Mucosa of stomach (tissue), 1 donor: ENCODE results near the gene ALG8.

Experiments used
- H3K27me3 ChIP-seq: one replicate; pipeline ENCODE4 v1.7.0; 2013; ENCODE audit warnings: mild to moderate bottlenecking, low read length; ENCODE audit not compliant: control insufficient read depth, insufficient read depth
- H3K36me3 ChIP-seq: one replicate; pipeline ENCODE4 v1.7.0; 2013; ENCODE audit warnings: low read length; ENCODE audit not compliant: control insufficient read depth, insufficient read depth
- H3K4me1 ChIP-seq: one replicate; pipeline ENCODE4 v1.7.0; 2013; ENCODE audit warnings: mild to moderate bottlenecking, low read length; ENCODE audit not compliant: control insufficient read depth, insufficient read depth
- H3K4me3 ChIP-seq: one replicate; pipeline ENCODE4 v1.7.0; 2013; ENCODE audit warnings: low read length
- H3K9ac ChIP-seq: one replicate; pipeline ENCODE4 v1.7.0; 2013; ENCODE audit warnings: mild to moderate bottlenecking, low read length, moderate library complexity
- H3K9me3 ChIP-seq: one replicate; pipeline ENCODE4 v1.7.0; 2013; ENCODE audit warnings: mild to moderate bottlenecking, low read length, moderate library complexity; ENCODE audit not compliant: control insufficient read depth
- donor health status: Pancreatic carcinoma.

ALG8 gene

GRCh38 chr11:78151804-78152203, 12.4 kb upstream of the ALG8 start:
- Histone ChIP-seq H3K9ac (no peak overlapping the region), H3K27me3 (no peaks in the 10 kb centered on the region), H3K9me3 (no peaks in the 10 kb centered on the region), H3K4me3 (no peak overlapping the region), H3K36me3 (no peaks in the 10 kb centered on the region), H3K4me1 (peaks cover 8% of the 10 kb centered on the region)

- Histone ChIP-seq H3K36me3 (no peaks in the 10 kb centered on the region), H3K4me3 (no peak overlapping the region), H3K4me1 (no peaks in the 10 kb centered on the region), H3K9ac (no peak overlapping the region), H3K27me3 (no peaks in the 10 kb centered on the region), H3K9me3 (no peaks in the 10 kb centered on the region)
These were observed 11.3 kb upstream of the ALG8 start for GRCh38 chr11:78150754-78151153.

GRCh38 chr11:78150346-78150745, 10.9 kb upstream of the ALG8 start:
- no peaks in the 10 kb centered on the region for H3K4me1 ChIP-seq
- no peak overlapping the region for H3K4me3 ChIP-seq
- no peak overlapping the region for H3K9ac ChIP-seq
- H3K9me3 ChIP-seq, result no peaks in the 10 kb centered on the region
- no peaks in the 10 kb centered on the region for H3K27me3 ChIP-seq
- no peaks in the 10 kb centered on the region for H3K36me3 ChIP-seq

- no peaks in the 10 kb centered on the region for H3K4me1 ChIP-seq
- no peaks in the 10 kb centered on the region for H3K27me3 ChIP-seq
- H3K9me3 ChIP-seq, result no peaks in the 10 kb centered on the region
- no peaks in the 10 kb centered on the region for H3K36me3 ChIP-seq
- H3K4me3 ChIP-seq, result no peak overlapping the region
- H3K9ac ChIP-seq, result no peak overlapping the region
These were observed 10.2 kb upstream of the ALG8 start for GRCh38 chr11:78149646-78150045.

- Histone ChIP-seq H3K4me3 (no peak overlapping the region), H3K36me3 (no peaks in the 10 kb centered on the region), H3K9me3 (no peaks in the 10 kb centered on the region), H3K27me3 (no peaks in the 10 kb centered on the region), H3K9ac (no peak overlapping the region), H3K4me1 (no peaks in the 10 kb centered on the region)
These were observed 8.4 kb upstream of the ALG8 start for GRCh38 chr11:78147807-78148206.

- Histone ChIP-seq H3K4me3 (no peak overlapping the region), H3K9me3 (no peaks in the 10 kb centered on the region), H3K4me1 (no peaks in the 10 kb centered on the region), H3K27me3 (no peaks in the 10 kb centered on the region), H3K9ac (no peak overlapping the region), H3K36me3 (no peaks in the 10 kb centered on the region)
These were observed 6.1 kb upstream of the ALG8 start for GRCh38 chr11:78145511-78146025.

- Histone ChIP-seq H3K9me3 (no peaks in the 10 kb centered on the region), H3K27me3 (no peaks in the 10 kb centered on the region), H3K4me3 (no peak overlapping the region), H3K9ac (no peak overlapping the region), H3K4me1 (peaks cover 4% of the 10 kb centered on the region), H3K36me3 (no peaks in the 10 kb centered on the region)
These were observed 1.1 kb upstream of the ALG8 start for GRCh38 chr11:78140392-78141077.

- peak overlapping the region; percentile 52 for H3K4me3 ChIP-seq
- no peaks in the 10 kb centered on the region for H3K9me3 ChIP-seq
- H3K4me1 ChIP-seq, result peaks cover 4% of the 10 kb centered on the region
- peak overlapping the region; percentile 79 for H3K9ac ChIP-seq
- no peaks in the 10 kb centered on the region for H3K27me3 ChIP-seq
- no peaks in the 10 kb centered on the region for H3K36me3 ChIP-seq
These were observed 568 bp downstream of the ALG8 start for GRCh38 chr11:78138694-78139421.

GRCh38 chr11:78138291-78138690, 1.1 kb downstream of the ALG8 start:
- H3K4me1 ChIP-seq, result peaks cover 4% of the 10 kb centered on the region
- H3K9ac ChIP-seq, result no peak overlapping the region
- H3K27me3 ChIP-seq, result no peaks in the 10 kb centered on the region
- H3K4me3 ChIP-seq, result no peak overlapping the region
- no peaks in the 10 kb centered on the region for H3K9me3 ChIP-seq
- no peaks in the 10 kb centered on the region for H3K36me3 ChIP-seq

- H3K9me3 ChIP-seq, result no peaks in the 10 kb centered on the region
- no peaks in the 10 kb centered on the region for H3K36me3 ChIP-seq
- H3K27me3 ChIP-seq, result no peaks in the 10 kb centered on the region
- H3K9ac ChIP-seq, result no peak overlapping the region
- no peak overlapping the region for H3K4me3 ChIP-seq
- H3K4me1 ChIP-seq, result no peaks in the 10 kb centered on the region
These were observed 7.0 kb downstream of the ALG8 start for GRCh38 chr11:78132475-78132874.

- Histone ChIP-seq H3K27me3 (no peaks in the 10 kb centered on the region), H3K36me3 (no peaks in the 10 kb centered on the region), H3K9me3 (no peaks in the 10 kb centered on the region), H3K9ac (no peak overlapping the region), H3K4me3 (no peak overlapping the region), H3K4me1 (no peaks in the 10 kb centered on the region)
These were observed 7.5 kb downstream of the ALG8 start for GRCh38 chr11:78131956-78132355.

- no peaks in the 10 kb centered on the region for H3K36me3 ChIP-seq
- no peak overlapping the region for H3K4me3 ChIP-seq
- H3K9me3 ChIP-seq, result no peaks in the 10 kb centered on the region
- no peaks in the 10 kb centered on the region for H3K27me3 ChIP-seq
- H3K4me1 ChIP-seq, result no peaks in the 10 kb centered on the region
- no peak overlapping the region for H3K9ac ChIP-seq
These were observed 12.0 kb downstream of the ALG8 start for GRCh38 chr11:78127403-78127802.
